Neural progenitor cell (in vitro differentiated cells): ENCODE results near the gene MYMK.

Experiments
- CTCF ChIP-seq: fragments of 200-600 bp; sonication (generic); IDR thresholded peaks from 2 replicates; pipeline ENCODE4 v1.5.1; 2017; ENCODE audit warnings: antibody characterized with exemption, mild to moderate bottlenecking
- EZH2 ChIP-seq: fragments of 200-600 bp; sonication (generic); IDR thresholded peaks from 2 replicates; pipeline ENCODE4 v1.6.1; 2017; ENCODE audit warnings: antibody characterized with exemption, mild to moderate bottlenecking, moderate library complexity
- EZH2phosphoT487 ChIP-seq: fragments of 200-600 bp; sonication (generic); IDR thresholded peaks from 2 replicates; pipeline ENCODE4 v1.6.1; 2017; ENCODE audit warnings: antibody characterized with exemption

GRCh38 chr9:133471551-133472276, 53.0 kb downstream of the MYMK start:
- TF ChIP-seq CTCF = no peak
- no peak for TF ChIP-seq EZH2
- TF ChIP-seq EZH2phosphoT487 = no peak
